ENCODE measurements around the gene ARL15. TPM values are rescaled to one million over a fixed set of nuclear protein-coding genes. Genes with fewer than 3 reads are reported as not detected.

The ARL15 gene
- total and polyA plus RNA-seq, 7 experiments from 2014 or later = 9.6 to 17.1 (median 13.6) TPM

DNA sequence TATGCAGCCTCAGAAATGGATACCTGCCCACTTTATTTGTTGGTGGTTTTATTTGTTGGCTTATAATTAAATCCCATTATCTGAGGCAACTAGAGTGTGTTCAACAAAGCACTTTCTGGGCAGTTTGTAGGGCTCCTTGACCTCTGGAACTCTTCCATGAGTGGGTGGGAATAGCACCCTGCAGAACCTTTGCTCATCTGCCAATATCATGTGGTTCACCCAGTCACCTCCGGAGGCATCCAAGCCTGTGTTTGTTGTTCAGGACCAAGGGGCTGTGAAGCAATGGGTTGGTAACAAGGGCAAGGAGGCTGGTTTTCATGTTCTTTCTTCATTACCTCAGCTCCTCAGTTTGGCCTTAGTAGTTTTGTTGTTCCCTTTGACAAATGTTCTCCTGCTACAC, 436.0 kb downstream of the ARL15 start:
- no peak overlapping the region for H3K4me3 ChIP-seq (ENCODE audit: low read length)

GRCh38 chr5:53873235-53873634, 437.1 kb downstream of the ARL15 start:
- peaks cover 0 to 5% (median 0%) of the 10 kb centered on the region in 3 experiments for H3K9me3 ChIP-seq (ENCODE audit: control insufficient read depth in 2 of 3, low read length in 3 of 3)
- peaks cover 0 to under 1% (median 0%) of the 10 kb centered on the region in 5 donors for H3K36me3 Mint-ChIP-seq
- H3K4me3 Mint-ChIP-seq = no peak overlapping the region
- peaks cover 1 to 13% (median 5%) of the 10 kb centered on the region in 11 donors for H3K9me3 Mint-ChIP-seq
- POLR2A ChIA-PET = no interaction called here
- no peak for DNase-seq
- no peaks in the 10 kb centered on the region for H3K4me1 Mint-ChIP-seq
- H3K27ac ChIP-seq (ENCODE audit: low read depth, low read length) = no peak overlapping the region
- H3K4me3 ChIP-seq (ENCODE audit: low read length) = no peak overlapping the region
- peaks cover 0 to 8% (median under 1%) of the 10 kb centered on the region in 5 donors for H3K27me3 Mint-ChIP-seq
- CTCF ChIA-PET = no interaction called here
- ATAC-seq = no peak
- no peak overlapping the region for H3K27ac Mint-ChIP-seq
- no peaks in the 10 kb centered on the region for H3K4me1 ChIP-seq (ENCODE audit: control insufficient read depth in 2 of 2, insufficient read depth in 2 of 2, low read length in 2 of 2)
- intact Hi-C loops (cut with micrococcal nuclease) = no loop called here
- H3K36me3 ChIP-seq (ENCODE audit: control insufficient read depth in 2 of 3, insufficient read depth in 3 of 3, low read length in 3 of 3) = no peaks in the 10 kb centered on the region
- no peaks in the 10 kb centered on the region for H3K27me3 ChIP-seq (ENCODE audit: control insufficient read depth in 2 of 2, insufficient read depth in 2 of 2, low read length in 2 of 2)

More for the DNA sequence above, 436.0 kb downstream of the ARL15 start:
- CTCF ChIA-PET = no interaction called here
- H3K9me3 ChIP-seq (ENCODE audit: control insufficient read depth in 2 of 3, low read length in 3 of 3) = peaks cover 0 to 5% (median 0%) of the 10 kb centered on the region in 3 experiments
- no peaks in the 10 kb centered on the region for H3K36me3 ChIP-seq (ENCODE audit: control insufficient read depth in 2 of 3, insufficient read depth in 3 of 3, low read length in 3 of 3)
- no peak for ATAC-seq
- Mint-ChIP-seq H3K4me3 (no peak overlapping the region), H3K4me1 (no peaks in the 10 kb centered on the region), H3K27ac (no peak overlapping the region), H3K9me3 (peaks cover 1 to 13% (median 5%) of the 10 kb centered on the region in 11 donors), H3K36me3 (peaks cover 0 to 4% (median 0%) of the 10 kb centered on the region in 5 donors), H3K27me3 (peaks cover 0 to 8% (median 0%) of the 10 kb centered on the region in 5 donors)
- H3K27me3 ChIP-seq (ENCODE audit: control insufficient read depth in 2 of 2, insufficient read depth in 2 of 2, low read length in 2 of 2) = no peaks in the 10 kb centered on the region
- POLR2A ChIA-PET = no interaction called here
- H3K27ac ChIP-seq (ENCODE audit: low read depth, low read length) = no peak overlapping the region
- DNase-seq = no peak
- no peaks in the 10 kb centered on the region for H3K4me1 ChIP-seq (ENCODE audit: control insufficient read depth in 2 of 2, insufficient read depth in 2 of 2, low read length in 2 of 2)
- intact Hi-C loops (cut with micrococcal nuclease) = no loop called here

GRCh38 chr5:53871775-53872174, 438.6 kb downstream of the ARL15 start:
- peaks cover 0 to 4% (median 0%) of the 10 kb centered on the region in 5 donors for H3K36me3 Mint-ChIP-seq
- H3K9me3 Mint-ChIP-seq = peaks cover 1 to 16% (median 5%) of the 10 kb centered on the region in 11 donors
- DNase-seq (no peak), ATAC-seq (no peak)
- POLR2A ChIA-PET = no interaction called here
- no peaks in the 10 kb centered on the region for H3K27me3 ChIP-seq (ENCODE audit: control insufficient read depth in 2 of 2, insufficient read depth in 2 of 2, low read length in 2 of 2)
- no peak overlapping the region for H3K4me3 ChIP-seq (ENCODE audit: low read length)
- CTCF ChIA-PET = no interaction called here
- no peak overlapping the region for H3K27ac ChIP-seq (ENCODE audit: low read depth, low read length)
- H3K27me3 Mint-ChIP-seq = peaks cover under 1 to 16% (median 6%) of the 10 kb centered on the region in 5 donors
- H3K27ac Mint-ChIP-seq = no peak overlapping the region
- H3K4me1 Mint-ChIP-seq = no peaks in the 10 kb centered on the region
- peaks cover 0 to 5% (median 0%) of the 10 kb centered on the region in 3 experiments for H3K9me3 ChIP-seq (ENCODE audit: control insufficient read depth in 2 of 3, low read length in 3 of 3)
- H3K4me1 ChIP-seq (ENCODE audit: control insufficient read depth in 2 of 2, insufficient read depth in 2 of 2, low read length in 2 of 2) = no peaks in the 10 kb centered on the region
- no peak overlapping the region for H3K4me3 Mint-ChIP-seq
- intact Hi-C loops (cut with micrococcal nuclease) = no loop called here
- no peaks in the 10 kb centered on the region for H3K36me3 ChIP-seq (ENCODE audit: control insufficient read depth in 2 of 3, insufficient read depth in 3 of 3, low read length in 3 of 3)

DNA sequence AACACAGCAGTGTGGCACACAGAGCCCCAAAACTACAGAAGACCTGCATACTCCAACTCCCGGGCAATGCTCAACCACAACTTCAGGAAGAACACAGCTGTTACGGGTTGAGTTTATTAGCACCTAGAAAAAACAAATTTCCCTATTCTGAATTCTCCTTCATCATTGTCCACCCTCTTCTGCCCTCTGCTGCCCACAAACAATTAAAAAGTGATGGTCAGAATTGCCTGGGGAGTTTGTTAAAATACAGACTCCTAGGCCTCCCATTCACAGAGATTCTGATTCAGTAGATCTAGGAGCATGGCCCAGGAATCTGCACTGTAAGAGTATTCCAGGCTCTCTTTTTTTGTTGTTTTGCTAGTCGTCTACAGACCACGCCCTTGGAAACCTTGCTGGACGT, 439.3 kb downstream of the ARL15 start:
- Histone ChIP-seq H3K4me1 (ENCODE audit: control insufficient read depth in 2 of 2, insufficient read depth in 2 of 2, low read length in 2 of 2) (no peaks in the 10 kb centered on the region), H3K27ac (ENCODE audit: low read depth, low read length) (no peak overlapping the region), H3K4me3 (ENCODE audit: low read length) (no peak overlapping the region), H3K36me3 (ENCODE audit: control insufficient read depth in 2 of 3, insufficient read depth in 3 of 3, low read length in 3 of 3) (no peaks in the 10 kb centered on the region), H3K9me3 (ENCODE audit: control insufficient read depth in 2 of 3, low read length in 3 of 3) (peaks cover 0 to 5% (median 0%) of the 10 kb centered on the region in 3 experiments), H3K27me3 (ENCODE audit: control insufficient read depth in 2 of 2, insufficient read depth in 2 of 2, low read length in 2 of 2) (no peaks in the 10 kb centered on the region)
- Mint-ChIP-seq H3K4me1 (no peaks in the 10 kb centered on the region), H3K27ac (no peak overlapping the region), H3K4me3 (no peak overlapping the region), H3K27me3 (peaks cover 2 to 16% (median 8%) of the 10 kb centered on the region in 5 donors), H3K9me3 (peaks cover 1 to 18% (median 5%) of the 10 kb centered on the region in 11 donors), H3K36me3 (peaks cover 0 to 4% (median 0%) of the 10 kb centered on the region in 5 donors)
- ATAC-seq = no peak
- intact Hi-C loops (cut with micrococcal nuclease) = no loop called here
- POLR2A ChIA-PET = no interaction called here
- CTCF ChIA-PET = no interaction called here
- DNase-seq = no peak

- CTCF ChIA-PET = no interaction called here
- no peaks in the 10 kb centered on the region for H3K27me3 ChIP-seq (ENCODE audit: control insufficient read depth in 2 of 2, insufficient read depth in 2 of 2, low read length in 2 of 2)
- no peak overlapping the region for H3K4me3 ChIP-seq (ENCODE audit: low read length)
- H3K36me3 ChIP-seq (ENCODE audit: control insufficient read depth in 2 of 3, insufficient read depth in 3 of 3, low read length in 3 of 3) = no peaks in the 10 kb centered on the region
- Mint-ChIP-seq H3K27me3 (peaks cover 0 to 16% (median 8%) of the 10 kb centered on the region in 5 donors), H3K9me3 (peaks cover 3 to 21% (median 8%) of the 10 kb centered on the region in 11 donors), H3K4me3 (no peak overlapping the region), H3K36me3 (peaks cover 0 to 5% (median 0%) of the 10 kb centered on the region in 5 donors), H3K4me1 (no peaks in the 10 kb centered on the region), H3K27ac (no peak overlapping the region)
- no peaks in the 10 kb centered on the region for H3K4me1 ChIP-seq (ENCODE audit: control insufficient read depth in 2 of 2, insufficient read depth in 2 of 2, low read length in 2 of 2)
- POLR2A ChIA-PET = no interaction called here
- intact Hi-C loops (cut with micrococcal nuclease) = no loop called here
- H3K9me3 ChIP-seq (ENCODE audit: control insufficient read depth in 2 of 3, low read length in 3 of 3) = peaks cover 0 to 5% (median 0%) of the 10 kb centered on the region in 3 experiments
- H3K27ac ChIP-seq (ENCODE audit: low read depth, low read length) = no peak overlapping the region
- ATAC-seq = no peak
- no peak for DNase-seq
Observed at GRCh38 chr5:53858700-53859456, 451.5 kb downstream of the ARL15 start.

- no peaks in the 10 kb centered on the region for H3K27me3 ChIP-seq (ENCODE audit: control insufficient read depth in 2 of 2, insufficient read depth in 2 of 2, low read length in 2 of 2)
- peaks cover 0 to 16% (median 8%) of the 10 kb centered on the region in 5 donors for H3K27me3 Mint-ChIP-seq
- ChIA-PET POLR2A (no interaction called here), CTCF (no interaction called here)
- no peaks in the 10 kb centered on the region for H3K4me1 ChIP-seq (ENCODE audit: control insufficient read depth in 2 of 2, insufficient read depth in 2 of 2, low read length in 2 of 2)
- peaks cover 7 to 40% (median 14%) of the 10 kb centered on the region in 11 donors for H3K9me3 Mint-ChIP-seq
- H3K4me1 Mint-ChIP-seq = no peaks in the 10 kb centered on the region
- H3K4me3 ChIP-seq (ENCODE audit: low read length) = no peak overlapping the region
- no peak overlapping the region for H3K27ac Mint-ChIP-seq
- DNase-seq (no peak), ATAC-seq (no peak)
- H3K27ac ChIP-seq (ENCODE audit: low read depth, low read length) = no peak overlapping the region
- no peaks in the 10 kb centered on the region for H3K36me3 ChIP-seq (ENCODE audit: control insufficient read depth in 2 of 3, insufficient read depth in 3 of 3, low read length in 3 of 3)
- intact Hi-C loops (cut with micrococcal nuclease) = no loop called here
- no peak overlapping the region for H3K4me3 Mint-ChIP-seq
- H3K9me3 ChIP-seq (ENCODE audit: control insufficient read depth in 2 of 3, low read length in 3 of 3) = peaks cover 0 to 5% (median 0%) of the 10 kb centered on the region in 3 experiments
- H3K36me3 Mint-ChIP-seq = peaks cover 0 to 12% (median 0%) of the 10 kb centered on the region in 5 donors
Observed at GRCh38 chr5:53856506-53856905, 453.9 kb downstream of the ARL15 start.

Measured in naive thymus-derived CD4-positive, alpha-beta T cell (primary cell).